Brain microvascular endothelial cell (primary cell): ENCODE measurements around the gene FAM151A.

Experiments
- DNase-seq: peaks from one replicate; pipeline ENCODE4 v3.0.0-alpha.2; 2020
- H3K27ac ChIP-seq: fragments of 250-450 bp; sonication (Bioruptor Pico); 2 replicates; pipeline ENCODE4 v1.5.1; 2020; ENCODE audit warnings: mild to moderate bottlenecking, moderate library complexity
- H3K27me3 ChIP-seq: fragments of 250-450 bp; sonication (Bioruptor Pico); replicated peaks from 2 replicates; pipeline ENCODE4 v1.5.1; 2020; ENCODE audit warnings: mild to moderate bottlenecking
- H3K36me3 ChIP-seq: fragments of 250-450 bp; sonication (Bioruptor Pico); replicated peaks from 2 replicates; pipeline ENCODE4 v1.5.1; 2020; ENCODE audit warnings: mild to moderate bottlenecking
- H3K4me3 ChIP-seq: 2 replicates; pipeline ENCODE4 v1.5.1; 2011; ENCODE audit warnings: low read depth, mild to moderate bottlenecking, control low read depth, low read length, moderate library complexity
- CTCF ChIP-seq: IDR thresholded peaks from 2 replicates; pipeline ENCODE4 v1.5.1; 2011; ENCODE audit warnings: low read depth, mild to moderate bottlenecking, moderate library complexity, low read length, control low read depth, inconsistent platforms; ENCODE audit errors: missing control alignments
- in situ Hi-C: cut with HindIII; loops from 2 replicates; pipeline ENCODE4 v1.10.0; 2017; ENCODE audit warnings: low sequenced_read_pairs, low pct_ligation_motif_present

Gene FAM151A

GRCh38 chr1:54623216-54624007 is at the start of gene FAM151A:
TSS of gene FAM151A (minus strand) at chr1:54623525. CDS start at chr1:54623395, 130 bp downstream.
- Histone ChIP-seq H3K27ac (no peak within 1 kb of the TSS), H3K36me3 (no peaks in the 10 kb centered on the region), H3K27me3 (peaks cover 2% of the 10 kb centered on the region), H3K4me3 (no peak within 1 kb of the TSS)
- in situ Hi-C loops = no loop called here
- TF ChIP-seq CTCF = no peak
- no peak for DNase-seq

GRCh38 chr1:54671985-54672608 is 48.8 kb upstream of the FAM151A start:
- no peaks in the 10 kb centered on the region for H3K27me3 ChIP-seq
- H3K4me3 ChIP-seq = no peak overlapping the region
- H3K36me3 ChIP-seq = no peaks in the 10 kb centered on the region
- no peak overlapping the region for H3K27ac ChIP-seq
- in situ Hi-C loops = no loop called here
- peak; percentile 93 for TF ChIP-seq CTCF
- peak; percentile 54 for DNase-seq

GRCh38 chr1:54668567-54668966 is 45.2 kb upstream of the FAM151A start:
- no peak for DNase-seq
- no peak overlapping the region for H3K4me3 ChIP-seq
- in situ Hi-C loops = no loop called here
- no peak for TF ChIP-seq CTCF
- H3K27me3 ChIP-seq = no peaks in the 10 kb centered on the region
- H3K27ac ChIP-seq = no peak overlapping the region
- no peaks in the 10 kb centered on the region for H3K36me3 ChIP-seq

GRCh38 chr1:54667797-54668196 is 44.5 kb upstream of the FAM151A start:
- Histone ChIP-seq H3K4me3 (no peak overlapping the region), H3K27me3 (no peaks in the 10 kb centered on the region), H3K27ac (no peak overlapping the region), H3K36me3 (no peaks in the 10 kb centered on the region)
- DNase-seq = no peak
- no peak for TF ChIP-seq CTCF
- in situ Hi-C loops = no loop called here

GRCh38 chr1:54666333-54666732 is 43.0 kb upstream of the FAM151A start:
- in situ Hi-C loops = no loop called here
- Histone ChIP-seq H3K27me3 (no peaks in the 10 kb centered on the region), H3K27ac (no peak overlapping the region), H3K36me3 (no peaks in the 10 kb centered on the region), H3K4me3 (no peak overlapping the region)
- TF ChIP-seq CTCF = no peak
- no peak for DNase-seq
